Liver (tissue), 9 donors: ENCODE results near the gene PRPF19. TPM values are rescaled to one million over a fixed set of nuclear protein-coding genes. Genes with fewer than 3 reads are reported as not detected.

Source experiments
- DNase-seq: peaks from one replicate; pipeline ENCODE4 v3.0.0-alpha.2; 2017; ENCODE audit warnings: low spot score
- H3K27ac ChIP-seq, 2 donors: one replicate each; pipeline ENCODE4 v1.7.0; 2013; ENCODE audit warnings: inconsistent platforms in 2 of 2, low read length in 2 of 2, control low read depth in 1 of 2, low read depth in 1 of 2, mild to moderate bottlenecking in 1 of 2
- H3K27me3 ChIP-seq, 4 donors: one replicate each; pipeline versions ENCODE4 v1.6.1 to v1.7.0; 2013; ENCODE audit warnings: low read length in 3 of 4, inconsistent platforms in 1 of 4, mild to moderate bottlenecking in 1 of 4, moderate library complexity in 1 of 4; ENCODE audit not compliant: control insufficient read depth in 4 of 4, insufficient read depth in 4 of 4
- H3K36me3 ChIP-seq, 4 donors: one replicate each; pipeline versions ENCODE4 v1.6.1 to v1.7.0; 2013; ENCODE audit warnings: low read length in 3 of 4, mild to moderate bottlenecking in 3 of 4, low read depth in 1 of 4, moderate library complexity in 1 of 4; ENCODE audit not compliant: control insufficient read depth in 4 of 4, insufficient read depth in 3 of 4
- H3K4me1 ChIP-seq, 4 donors: one replicate each; pipeline versions ENCODE4 v1.6.1 to v1.7.0; 2013; ENCODE audit warnings: low read length in 3 of 4, mild to moderate bottlenecking in 3 of 4, moderate library complexity in 1 of 4; ENCODE audit not compliant: control insufficient read depth in 4 of 4, insufficient read depth in 4 of 4
- H3K4me3 ChIP-seq, 3 donors: one replicate each; pipeline versions ENCODE4 v1.6.1 to v1.7.0; 2013; ENCODE audit warnings: low read length in 3 of 3, control low read depth in 1 of 3, low read depth in 1 of 3, mild to moderate bottlenecking in 1 of 3
- H3K9ac ChIP-seq, 2 donors: one replicate each; pipeline ENCODE4 v1.7.0; 2013; ENCODE audit warnings: low read length in 2 of 2, mild to moderate bottlenecking in 2 of 2, moderate library complexity in 2 of 2, control low read depth in 1 of 2, low read depth in 1 of 2
- H3K9me3 ChIP-seq, 4 donors: one replicate each; pipeline versions ENCODE4 v1.6.1 to v1.7.0; 2013; ENCODE audit warnings: low read length in 3 of 4; ENCODE audit not compliant: control insufficient read depth in 4 of 4
- ATF3 ChIP-seq: IDR thresholded peaks from 2 replicates; pipeline ENCODE4 v1.6.1; 2016; ENCODE audit warnings: antibody characterized with exemption
- CTCF ChIP-seq: fragments of 150-350 bp; IDR thresholded peaks from 2 replicates; pipeline ENCODE4 v1.5.1; 2017; ENCODE audit warnings: improper control_type of control experiment, low read depth, low read length; ENCODE audit not compliant: missing input control
- EGR1 ChIP-seq, 2 donors: IDR thresholded peaks; 2 replicates each; pipeline ENCODE4 v1.6.1; 2016 to 2018; ENCODE audit warnings: antibody characterized with exemption in 2 of 2, low read depth in 2 of 2
- FOXA1 ChIP-seq: IDR thresholded peaks from 2 replicates; pipeline ENCODE4 v1.6.1; 2016; ENCODE audit warnings: antibody characterized with exemption
- FOXA2 ChIP-seq: IDR thresholded peaks from 2 replicates; pipeline ENCODE4 v1.6.1; 2016; ENCODE audit warnings: antibody characterized with exemption
- GABPA ChIP-seq, 2 donors: IDR thresholded peaks in 1 of 2; conservative IDR thresholded peaks in 1 of 2; 2 replicates each; pipeline ENCODE4 v1.6.1; 2016; ENCODE audit warnings: antibody characterized with exemption in 2 of 2, mild to moderate bottlenecking in 1 of 2, moderate library complexity in 1 of 2
- HNF4A ChIP-seq, 2 donors: conservative IDR thresholded peaks; 2 replicates each; pipeline ENCODE4 v1.6.1; 2016; ENCODE audit warnings: antibody characterized with exemption in 2 of 2, mild to moderate bottlenecking in 2 of 2
- HNF4G ChIP-seq: IDR thresholded peaks from 2 replicates; pipeline ENCODE4 v1.6.1; 2016; ENCODE audit warnings: antibody characterized with exemption
- JUND ChIP-seq, 2 donors: IDR thresholded peaks; 2 replicates each; pipeline ENCODE4 v1.6.1; 2016; ENCODE audit warnings: antibody characterized with exemption in 2 of 2
- MAX ChIP-seq: IDR thresholded peaks from 2 replicates; pipeline ENCODE4 v1.6.1; 2016; ENCODE audit warnings: antibody characterized with exemption
- NR2F2 ChIP-seq: IDR thresholded peaks from 2 replicates; pipeline ENCODE4 v1.6.1; 2016; ENCODE audit warnings: antibody characterized with exemption
- RAD21 ChIP-seq, 2 donors: IDR thresholded peaks; 2 replicates each; pipeline ENCODE4 v1.6.1; 2016; ENCODE audit warnings: antibody characterized with exemption in 2 of 2, mild to moderate bottlenecking in 2 of 2
- REST ChIP-seq: IDR thresholded peaks from 2 replicates; pipeline ENCODE4 v1.6.1; 2016; ENCODE audit warnings: antibody characterized with exemption, mild to moderate bottlenecking
- RXRA ChIP-seq, 2 donors: IDR thresholded peaks; 2 replicates each; pipeline ENCODE4 v1.6.1; 2017 to 2018; ENCODE audit warnings: antibody characterized with exemption in 2 of 2, mild to moderate bottlenecking in 1 of 2
- SP1 ChIP-seq: IDR thresholded peaks from 2 replicates; pipeline ENCODE4 v1.6.1; 2018; ENCODE audit warnings: antibody characterized with exemption, mild to moderate bottlenecking
- TAF1 ChIP-seq: conservative IDR thresholded peaks from 2 replicates; pipeline ENCODE4 v1.6.1; 2016; ENCODE audit warnings: antibody characterized with exemption, mild to moderate bottlenecking
- ZBTB33 ChIP-seq: IDR thresholded peaks from 2 replicates; pipeline ENCODE4 v1.6.1; 2016; ENCODE audit warnings: antibody characterized with exemption
- WGBS: extraction: QIAGEN DNeasy Blood & Tissue Kit; methylation state at CpG from one replicate; pipeline ENCODE4 v1.1.7; 2013; 5-methylcytosine and 5-hydroxymethylcytosine counted together
- polyA plus RNA-seq, 2 donors: library from polyadenylated mRNA; stranded (reverse) in 1 of 2; unstranded in 1 of 2; fragments of 200-250 nt in 1 of 2; fragments of >200 nt in 1 of 2; fragmentation: Nextera tagmentation in 1 of 2; extraction: Ambion mirVana in 1 of 2; gene quantifications; one replicate each; pipeline versions ENCODE4 v1.2.1 to v1.2.3, GENCODE V29; 2013 to 2015
- total RNA-seq, 2 donors: library from RNA; depleted of rRNA; stranded (reverse); fragments of >200 nt; gene quantifications; one replicate each; pipeline ENCODE4 v1.2.3, GENCODE V29; 2014
- donor health status: healthy.
- donor health status: healthy.
- donor health status: healthy.
- donor health status: healthy.
- donor health status: healthy.

Gene PRPF19
- total and polyA plus RNA-seq, 4 donors: 25.4 to 57.1 (median 40.4) TPM

- no peak overlapping the region for H3K27ac ChIP-seq
- no peak for DNase-seq
Observed at GRCh38 chr11:60876168-60876485, 30.3 kb downstream of the PRPF19 start.

GRCh38 chr11:60875366-60876167, 30.8 kb downstream of the PRPF19 start:
- Histone ChIP-seq H3K27me3 (no peaks in the 10 kb centered on the region), H3K9ac (no peak overlapping the region), H3K36me3 (peaks cover 2 to 16% (median 12%) of the 10 kb centered on the region in 4 donors), H3K9me3 (no peaks in the 10 kb centered on the region), H3K27ac (no peak overlapping the region), H3K4me1 (peaks cover 0 to 8% (median 4%) of the 10 kb centered on the region in 4 donors), H3K4me3 (no peak overlapping the region)
- 85% methylated on average over 7 of the region's 7 CpGs for WGBS
- no peak for DNase-seq
- TF ChIP-seq ATF3 (no peak), TAF1 (no peak), REST (no peak), CTCF (no peak), EGR1 (IDR thresholded peaks at IDR 0.05; ENCODE audit: low read depth in 2 of 2) (no peak), JUND (IDR thresholded peaks at IDR 0.05) (no peak), ZBTB33 (no peak), RXRA (IDR thresholded peaks at IDR 0.05) (no peak), HNF4G (no peak), HNF4A (conservative IDR thresholded peaks at IDR 0.05) (no peak), FOXA2 (no peak), GABPA (IDR thresholded peaks at IDR 0.05 in 1 of 2, conservative IDR thresholded peaks at IDR 0.05 in 1 of 2) (no peak), FOXA1 (no peak), SP1 (no peak), NR2F2 (no peak), RAD21 (IDR thresholded peaks at IDR 0.05) (no peak)

More at GRCh38 chr11:60876168-60876485, 30.3 kb downstream of the PRPF19 start:
- TF ChIP-seq FOXA2 (no peak), SP1 (no peak), ZBTB33 (no peak), MAX (no peak), ATF3 (no peak), HNF4G (no peak), TAF1 (no peak)
- H3K9me3 ChIP-seq: no peaks in the 10 kb centered on the region
- peaks cover 2 to 22% (median 17%) of the 10 kb centered on the region in 4 donors for H3K36me3 ChIP-seq
- no peak overlapping the region for H3K9ac ChIP-seq
- H3K4me1 ChIP-seq: peaks cover 0 to 8% (median 4%) of the 10 kb centered on the region in 4 donors
- no peaks in the 10 kb centered on the region for H3K27me3 ChIP-seq
- no peak overlapping the region for H3K4me3 ChIP-seq
- WGBS: 95% methylated on average over 2 of the region's 2 CpGs
